Hepatocyte (in vitro differentiated cells): ENCODE data around the gene HDGFL2.

ENCODE experiments used
- EZH2 ChIP-seq: fragments of 200-600 bp; sonication (generic); IDR thresholded peaks from 2 replicates; pipeline ENCODE4 v1.6.1; 2016; ENCODE audit warnings: antibody characterized with exemption, mild to moderate bottlenecking, borderline replicate concordance
- EZH2phosphoT487 ChIP-seq: fragments of 200-600 bp; sonication (generic); IDR thresholded peaks from one replicate; pipeline ENCODE4 v1.6.1; 2018; ENCODE audit warnings: antibody characterized with exemption, mild to moderate bottlenecking, low read depth, moderate library complexity; ENCODE audit not compliant: unreplicated experiment, severe bottlenecking
- TF ChIP-seq, protein P1 (sequence below): fragments of 200-600 bp; sonication (generic); IDR thresholded peaks from 2 replicates; pipeline ENCODE4 v1.5.1; 2016; ENCODE audit warnings: antibody characterized with exemption, mild to moderate bottlenecking; ENCODE audit not compliant: poor library complexity

DNA sequence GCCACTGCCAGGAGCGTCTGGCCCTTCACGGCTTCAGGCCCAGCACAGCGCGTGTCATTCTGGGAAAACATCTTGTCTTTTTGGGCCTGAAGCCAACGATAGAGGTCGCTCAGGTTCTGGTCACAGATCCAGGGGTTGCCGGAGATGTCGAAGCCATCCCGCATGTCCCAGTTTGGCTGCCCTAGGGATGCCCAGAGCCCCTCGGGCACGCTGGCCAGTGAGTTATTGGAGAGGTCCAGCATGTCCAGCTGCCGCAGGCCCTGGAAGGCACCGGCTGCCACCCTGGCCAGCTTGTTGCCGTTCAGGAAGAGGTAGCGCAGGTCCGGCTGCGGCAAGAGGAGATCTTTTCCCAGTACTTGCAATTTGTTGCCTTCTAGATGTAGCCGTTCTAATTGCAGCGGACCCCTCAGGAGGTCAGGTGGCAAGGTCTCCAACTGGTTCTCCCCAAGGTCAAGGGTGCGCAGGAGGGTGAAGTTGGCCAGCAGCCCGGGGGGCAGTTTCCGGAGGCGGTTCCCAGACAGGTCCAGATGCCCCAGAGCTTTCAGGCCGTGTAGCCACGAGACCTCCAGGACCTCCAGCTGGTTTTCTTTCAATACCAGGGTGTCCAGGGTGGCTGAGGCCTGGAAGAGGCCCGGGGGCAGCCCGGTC is 66.0 kb downstream of the HDGFL2 start:
- TF ChIP-seq, protein P1, sequence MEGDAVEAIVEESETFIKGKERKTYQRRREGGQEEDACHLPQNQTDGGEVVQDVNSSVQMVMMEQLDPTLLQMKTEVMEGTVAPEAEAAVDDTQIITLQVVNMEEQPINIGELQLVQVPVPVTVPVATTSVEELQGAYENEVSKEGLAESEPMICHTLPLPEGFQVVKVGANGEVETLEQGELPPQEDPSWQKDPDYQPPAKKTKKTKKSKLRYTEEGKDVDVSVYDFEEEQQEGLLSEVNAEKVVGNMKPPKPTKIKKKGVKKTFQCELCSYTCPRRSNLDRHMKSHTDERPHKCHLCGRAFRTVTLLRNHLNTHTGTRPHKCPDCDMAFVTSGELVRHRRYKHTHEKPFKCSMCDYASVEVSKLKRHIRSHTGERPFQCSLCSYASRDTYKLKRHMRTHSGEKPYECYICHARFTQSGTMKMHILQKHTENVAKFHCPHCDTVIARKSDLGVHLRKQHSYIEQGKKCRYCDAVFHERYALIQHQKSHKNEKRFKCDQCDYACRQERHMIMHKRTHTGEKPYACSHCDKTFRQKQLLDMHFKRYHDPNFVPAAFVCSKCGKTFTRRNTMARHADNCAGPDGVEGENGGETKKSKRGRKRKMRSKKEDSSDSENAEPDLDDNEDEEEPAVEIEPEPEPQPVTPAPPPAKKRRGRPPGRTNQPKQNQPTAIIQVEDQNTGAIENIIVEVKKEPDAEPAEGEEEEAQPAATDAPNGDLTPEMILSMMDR, result no peak
- TF ChIP-seq EZH2phosphoT487, result no peak
- no peak for TF ChIP-seq EZH2
